ENCODE measurements around the gene CATSPERE.
A peak's percentile ranks its signal among the peaks of the same experiment; 100 is the strongest.
"Not testable (repeated sequence)": the region's sequence is repeated elsewhere in the genome, so short reads cannot be mapped to it uniquely, and the experiment has no call there.

Gene CATSPERE

GRCh38 chr1:244448279-244449036 lies 12.6 kb upstream of the CATSPERE start:
- no peak for DNase-seq

DNA sequence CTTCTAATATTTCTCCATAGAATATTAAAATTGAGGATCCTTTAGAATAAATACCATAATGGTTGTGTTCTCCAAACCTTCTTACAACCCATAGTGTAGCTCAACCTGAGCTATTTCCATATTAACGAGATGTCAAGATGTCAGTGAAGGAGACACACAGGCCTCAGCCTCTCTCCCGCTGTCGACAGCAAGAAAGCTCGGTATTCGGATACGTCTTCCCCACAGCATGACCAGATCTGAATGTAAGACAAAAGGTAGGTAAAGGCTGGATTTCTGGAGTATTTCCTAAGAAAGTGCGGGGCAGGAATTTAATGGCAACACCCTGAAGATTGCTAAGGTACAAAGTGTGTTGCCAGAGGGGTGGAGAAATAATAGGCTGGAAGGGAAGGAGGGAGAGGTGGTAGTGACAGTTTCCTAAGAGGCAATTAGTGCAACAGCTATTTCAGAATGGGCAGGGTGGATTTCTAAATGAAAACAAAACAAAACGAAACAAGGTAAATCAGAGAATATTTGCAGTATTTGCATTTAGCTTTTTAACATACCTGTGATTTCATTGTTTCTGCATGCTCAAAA lies 11.1 kb upstream of the CATSPERE start:
- no peak for DNase-seq

DNA sequence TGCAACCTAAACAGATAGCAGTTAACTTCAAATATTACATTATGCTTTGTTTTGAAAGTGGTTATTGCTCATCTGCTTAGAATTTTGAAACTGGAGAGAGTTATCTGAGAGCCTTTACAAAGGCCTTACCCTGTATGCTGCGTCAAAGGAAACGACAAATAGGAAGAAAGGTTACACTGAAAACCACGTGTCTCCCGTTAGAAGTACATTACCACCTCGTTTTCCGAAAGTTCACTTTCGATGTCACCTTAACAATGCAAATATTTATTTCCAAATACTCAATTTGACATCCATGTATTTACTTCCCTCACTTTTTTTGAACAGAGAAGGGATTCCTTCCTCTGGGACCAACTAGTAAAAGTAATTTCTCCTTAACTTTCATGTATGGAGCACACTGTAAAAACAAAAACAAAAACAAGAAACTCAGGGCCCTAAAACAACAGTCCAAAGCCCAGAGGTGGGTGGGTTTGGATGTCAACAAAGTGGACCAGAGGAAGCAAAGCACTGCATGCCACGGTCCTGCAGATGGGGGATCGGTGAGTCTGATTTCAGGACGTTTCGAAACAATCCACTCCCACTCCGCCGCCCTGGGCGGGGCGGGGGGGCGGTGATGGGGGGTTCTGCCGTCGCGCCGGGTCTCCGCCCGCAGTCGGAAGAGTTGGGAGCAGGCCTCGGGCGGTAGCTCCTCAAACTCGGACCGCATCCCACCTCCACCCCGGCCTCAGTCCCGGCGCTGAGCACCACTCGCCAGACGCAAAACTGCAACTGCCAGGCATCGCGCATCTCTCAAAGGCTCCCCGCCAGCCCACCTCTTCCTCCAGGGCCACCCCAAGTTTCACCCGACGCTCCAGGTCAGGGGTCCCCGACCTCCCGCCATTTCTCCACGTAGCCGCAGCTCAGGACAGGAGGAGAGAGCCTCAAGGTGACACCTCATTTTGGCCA lies 10.2 kb upstream of the CATSPERE start:
- DNase-seq, result peak; percentile 75

- DNase-seq, result no peak
These were observed 9.5 kb upstream of the CATSPERE start, which contains the start of gene ADSS2 for GRCh38 chr1:244451539-244451950. Gene ADSS2, minus strand, starts transcription at chr1:244451909. Its CDS starts 92 bp downstream, at chr1:244451817.

DNA sequence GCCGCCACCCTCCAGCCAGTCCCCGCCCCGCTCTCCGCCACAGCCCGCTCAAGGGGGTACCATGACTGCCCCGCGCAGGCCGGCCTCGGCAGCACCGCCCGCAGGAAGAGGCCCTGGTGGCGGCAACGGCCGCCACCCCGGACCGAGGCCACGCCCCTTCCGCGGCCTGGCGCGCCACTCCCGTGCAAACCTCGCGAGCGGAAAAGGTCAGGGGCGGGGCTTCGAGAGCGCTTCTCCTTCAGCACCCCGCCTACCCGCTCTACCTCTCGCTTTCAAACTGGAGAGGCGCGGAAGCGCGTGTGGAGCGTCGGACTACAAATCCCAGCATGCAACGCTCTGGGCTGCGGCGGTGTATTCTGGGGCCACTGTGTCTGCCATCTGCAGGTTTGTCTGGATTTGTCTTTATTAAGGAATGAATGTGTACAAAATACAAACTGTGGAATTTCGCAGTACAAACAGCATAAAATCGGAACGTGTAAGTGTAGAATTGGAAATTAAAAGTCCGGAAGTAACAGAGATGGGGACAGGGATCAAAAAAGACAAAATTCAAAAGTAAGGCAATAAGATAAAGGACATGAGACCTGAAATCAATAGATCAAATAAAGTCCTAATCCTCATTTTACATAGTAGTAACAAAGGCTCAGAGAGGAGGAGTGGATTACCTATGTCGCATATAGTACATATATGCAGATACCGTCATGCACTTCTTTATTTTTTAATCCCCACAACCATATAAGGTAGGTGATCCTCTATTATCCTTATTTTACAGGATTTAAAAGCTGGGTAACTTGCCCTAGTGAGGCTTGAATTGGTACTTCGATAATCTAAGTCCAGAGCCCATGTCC lies 8.9 kb upstream of the CATSPERE start:
- DNase-seq, result peak; percentile 99

- DNase-seq, result no peak
These were observed 6.7 kb upstream of the CATSPERE start for GRCh38 chr1:244454412-244454811.

DNA sequence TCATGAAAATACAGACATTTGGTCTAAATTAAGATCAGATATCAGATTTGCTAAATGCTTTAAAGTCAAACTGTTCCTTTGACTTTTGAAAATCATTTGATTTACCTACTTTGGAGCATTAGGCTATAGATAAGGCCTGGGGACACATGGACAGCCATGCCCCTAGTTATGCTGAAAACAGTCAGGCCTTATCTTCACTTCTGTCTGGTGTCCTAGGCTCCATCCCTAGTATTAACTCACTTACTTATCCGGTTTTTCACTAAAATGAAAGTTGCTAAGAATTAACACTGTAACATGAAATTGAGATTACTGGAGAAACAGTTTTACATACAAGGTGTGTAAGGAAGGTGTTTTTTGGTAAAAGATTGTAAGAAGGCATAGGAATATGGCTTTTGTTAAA lies 4.5 kb upstream of the CATSPERE start:
- DNase-seq, result no peak

DNA sequence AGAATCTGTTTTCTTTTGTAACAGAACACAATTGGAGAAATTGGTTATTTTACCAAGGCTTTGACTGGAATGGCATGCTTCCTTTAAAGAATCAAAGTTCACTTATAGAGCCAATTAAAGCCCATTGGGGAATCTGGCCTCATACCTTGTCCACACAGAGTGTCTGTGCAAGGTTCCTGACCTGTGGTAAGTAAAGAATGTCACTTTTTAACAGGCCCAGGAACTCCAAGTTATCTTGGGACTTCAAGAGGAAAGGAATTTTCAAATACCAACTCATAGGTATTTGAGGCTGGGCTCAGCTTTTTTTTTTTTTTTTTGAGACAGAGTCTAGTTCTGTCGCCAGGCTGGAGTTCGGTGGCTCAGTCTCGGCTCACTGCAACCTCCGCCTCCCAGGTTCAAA lies 2.3 kb upstream of the CATSPERE start:
- no peak for DNase-seq

- peak; percentile 47 for DNase-seq
These were observed 876 bp upstream of the CATSPERE start for GRCh38 chr1:244460197-244460596.

DNA sequence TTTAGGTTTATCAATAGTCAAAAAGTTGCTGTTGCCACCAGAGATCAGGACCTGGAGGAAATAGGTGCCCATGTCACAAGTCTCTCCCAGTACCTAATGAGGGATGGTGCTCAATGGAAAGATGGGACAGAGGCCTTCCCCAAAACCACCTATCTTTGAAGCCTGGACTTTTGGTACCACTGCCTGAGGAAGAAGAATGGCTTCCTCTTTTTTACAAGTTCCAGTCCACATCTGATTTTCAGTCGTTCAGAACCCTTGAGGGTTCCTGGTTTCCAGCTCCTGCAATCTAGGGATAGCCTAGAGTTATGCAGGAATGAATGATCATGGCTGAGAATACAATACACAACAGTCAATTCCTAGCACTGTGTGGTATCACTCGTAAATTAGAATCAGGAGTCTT lies 5.7 kb downstream of the CATSPERE start:
- no peak for DNase-seq

DNA sequence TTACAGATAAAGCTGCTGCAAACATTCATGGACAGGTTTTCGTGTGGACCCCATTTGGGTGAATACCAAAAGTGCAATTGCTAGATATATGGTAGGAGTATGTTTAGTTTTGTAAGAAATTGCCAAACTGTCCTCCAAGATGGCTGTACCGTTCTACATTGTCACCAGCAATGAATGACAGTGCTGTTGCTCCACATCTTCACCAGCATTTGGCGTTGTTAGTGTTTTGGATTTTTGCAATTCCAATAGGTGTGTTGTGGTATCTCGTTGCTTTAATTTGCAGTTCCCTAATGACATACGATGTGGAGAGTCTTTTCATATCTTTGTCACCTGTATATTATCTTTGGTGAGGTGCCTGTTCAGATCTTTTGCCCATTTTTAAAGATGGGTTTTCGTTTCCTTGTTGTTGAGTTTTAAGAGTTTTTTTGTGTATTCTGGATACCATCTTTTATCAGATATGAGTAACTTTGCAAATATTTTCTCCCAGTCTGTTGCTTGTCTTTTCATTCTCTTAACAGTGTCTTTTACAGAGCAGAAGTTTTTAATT lies 12.1 kb downstream of the CATSPERE start:
- no peak for DNase-seq

GRCh38 chr1:244484971-244485370 lies 23.9 kb downstream of the CATSPERE start:
- DNase-seq, result not testable (repeated sequence)

GRCh38 chr1:244494653-244495052 lies 33.6 kb downstream of the CATSPERE start:
- DNase-seq, result no peak

DNA sequence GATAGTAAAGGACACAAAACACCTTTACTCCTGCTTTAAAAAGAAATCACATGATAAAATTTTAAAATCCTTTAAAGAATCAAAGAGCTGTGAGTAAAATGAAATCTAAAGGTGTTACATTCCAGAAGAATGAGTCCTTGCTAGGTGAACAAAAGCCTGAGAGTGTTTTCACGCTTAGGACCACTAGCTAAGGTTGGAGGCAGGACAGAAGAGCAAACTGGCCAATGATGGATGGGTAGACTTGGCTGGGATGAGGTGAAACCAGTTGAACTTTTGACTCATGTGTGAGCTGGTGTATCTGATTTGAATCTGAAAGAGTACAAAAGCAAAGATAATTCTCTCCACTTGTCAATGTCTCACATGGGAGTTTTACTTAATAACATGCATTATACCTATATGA lies 35.1 kb downstream of the CATSPERE start:
- DNase-seq, result no peak

DNA sequence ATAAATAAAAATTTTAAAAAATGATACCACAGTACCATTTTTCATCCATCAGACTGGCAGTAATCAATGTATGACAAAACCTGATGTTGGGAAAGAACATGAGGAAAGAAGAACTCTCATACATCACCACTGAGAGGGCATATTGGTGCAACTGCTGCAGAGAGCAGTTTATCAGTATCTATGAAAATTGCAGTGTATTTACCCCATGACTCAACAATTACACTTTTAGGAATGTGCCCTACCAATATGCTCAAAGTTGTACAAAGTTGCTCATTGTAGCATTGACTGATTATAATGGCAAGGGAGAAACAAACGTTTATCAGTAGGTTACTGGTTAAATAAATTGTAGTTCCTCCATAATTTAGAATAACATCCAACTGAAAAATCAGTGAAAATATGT lies 36.7 kb downstream of the CATSPERE start:
- DNase-seq, result no peak

GRCh38 chr1:244499484-244499883 lies 38.4 kb downstream of the CATSPERE start:
- not testable (repeated sequence) for DNase-seq

DNA sequence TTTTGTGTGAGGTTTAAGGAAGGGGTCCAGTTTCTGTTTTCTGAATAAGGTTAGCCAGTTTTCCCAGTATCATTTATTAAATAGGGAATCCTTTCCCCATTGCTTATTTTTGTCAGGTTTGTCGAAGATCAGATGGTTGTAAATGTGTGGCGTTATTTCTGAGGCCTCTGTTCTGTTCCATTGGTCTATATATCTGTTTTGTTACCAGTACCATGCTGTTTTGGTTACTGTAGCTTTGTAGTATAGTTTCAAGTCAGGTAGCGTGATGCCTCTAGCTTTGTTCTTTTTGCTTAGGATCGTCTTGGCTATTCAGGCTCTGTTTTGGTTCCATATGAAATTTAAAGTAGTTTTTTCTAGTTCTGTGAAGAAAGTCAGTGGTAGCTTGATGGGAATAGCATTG lies 39.4 kb downstream of the CATSPERE start:
- not testable (repeated sequence) for DNase-seq

DNA sequence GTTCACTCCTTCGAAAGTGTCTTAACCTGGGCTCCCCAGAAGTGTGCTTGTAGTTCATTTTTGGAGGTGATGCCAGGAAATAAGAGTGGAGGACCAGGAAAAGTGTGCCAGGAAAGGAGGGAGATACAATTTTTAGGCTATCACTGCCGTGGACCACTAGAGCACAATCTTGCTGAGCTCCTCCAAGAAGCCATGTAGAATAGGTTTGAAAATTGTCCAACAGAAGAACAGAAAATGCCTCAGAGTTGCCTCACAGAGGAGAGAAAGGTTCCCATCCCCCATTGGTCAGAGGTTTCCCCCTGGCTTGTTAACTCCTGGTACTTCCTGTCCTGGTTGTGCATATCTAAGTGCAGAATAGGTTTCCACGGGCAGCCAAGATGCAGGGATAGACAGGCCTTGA lies 41.6 kb downstream of the CATSPERE start:
- DNase-seq, result no peak

DNA sequence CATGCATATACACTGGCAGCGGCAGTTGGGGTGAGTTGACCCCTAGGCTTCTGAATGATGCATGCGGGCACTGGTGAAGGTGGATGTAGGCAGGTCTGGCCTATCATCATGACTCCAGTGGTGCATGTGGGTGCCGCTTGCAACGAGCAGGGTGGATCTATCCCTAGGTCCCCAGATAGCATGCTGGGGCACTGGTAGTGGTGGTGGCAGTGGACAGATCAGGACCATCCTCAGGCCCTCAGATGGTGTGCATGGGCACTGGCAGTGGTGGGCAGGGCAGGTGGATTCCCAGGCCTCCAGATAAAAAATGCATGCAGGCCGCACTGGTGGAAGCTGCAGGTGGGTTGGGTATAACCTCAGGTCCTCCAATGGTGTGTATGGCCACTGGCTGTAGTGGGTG lies 52.4 kb downstream of the CATSPERE start:
- DNase-seq, result no peak

DNA sequence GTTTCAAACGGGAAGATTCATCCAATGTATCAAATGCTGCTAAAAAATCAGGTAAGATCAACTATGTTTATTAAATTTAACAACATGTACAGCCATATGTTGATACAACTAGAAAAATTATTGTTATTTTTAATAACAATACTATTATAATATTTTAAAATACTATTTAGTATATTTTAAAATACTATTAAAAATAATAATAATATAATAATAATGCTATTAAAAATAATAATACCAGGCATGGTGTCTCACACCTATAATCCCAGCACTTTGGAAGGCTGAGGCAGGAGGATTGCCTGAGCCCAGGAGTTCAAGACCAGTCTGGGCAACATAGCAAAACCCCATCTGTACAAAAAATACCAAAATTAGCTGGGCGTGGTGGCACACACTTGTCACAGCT lies 54.6 kb downstream of the CATSPERE start:
- DNase-seq, result no peak

DNA sequence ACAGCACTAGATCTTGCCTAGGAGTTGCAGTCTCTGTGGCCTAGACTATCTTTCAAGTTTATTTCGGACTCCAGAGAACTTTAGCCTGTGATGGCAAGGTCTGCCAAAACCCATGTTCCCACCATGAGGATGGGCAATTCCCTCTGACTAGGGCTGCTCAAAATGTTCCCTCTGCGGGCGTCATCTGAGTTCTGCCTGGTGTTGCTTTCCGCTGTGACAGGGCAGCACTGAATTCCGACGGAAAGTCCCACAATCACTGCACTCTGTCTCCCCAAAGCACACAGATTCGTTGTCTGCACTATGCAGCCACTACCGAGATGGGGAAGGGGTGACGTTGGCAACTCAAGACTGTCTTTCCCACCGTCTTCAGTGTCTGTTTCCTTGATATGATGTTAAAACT lies 75.2 kb downstream of the CATSPERE start:
- no peak for DNase-seq

DNA sequence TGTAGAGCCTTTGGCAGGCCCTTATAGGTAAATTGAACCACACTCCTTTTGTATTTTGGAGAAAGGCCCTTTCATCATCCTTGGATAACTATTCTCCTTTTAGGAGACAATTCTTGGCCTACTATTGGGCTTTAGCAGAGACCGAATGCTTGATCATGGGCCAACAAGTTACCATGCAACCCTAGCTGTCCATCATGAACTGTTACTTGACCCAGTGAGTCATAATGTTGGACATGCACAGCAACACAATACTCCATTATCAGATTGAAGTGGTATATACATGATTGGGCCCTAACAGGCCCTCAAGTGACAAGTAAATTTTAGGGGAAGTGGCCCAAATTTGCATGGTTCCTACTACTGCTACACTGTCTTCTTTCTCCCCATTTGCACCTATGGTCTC lies 84.4 kb downstream of the CATSPERE start:
- no peak for DNase-seq

Data from stimulated activated CD8-positive, alpha-beta memory T cell treated with anti-CD3 and anti-CD28 coated beads, Interleukin-4, amount 100 ng/mL, for 48 hours (primary cell).